Fibroblast of villous mesenchyme (primary cell): ENCODE data around the gene CDH13. TPM values are rescaled to one million over a fixed set of nuclear protein-coding genes. Genes with fewer than 3 reads are reported as not detected.
A peak's percentile ranks its signal among the peaks of the same experiment; 100 is the strongest.

ENCODE experiments used
- DNase-seq: peaks from one replicate; pipeline ENCODE4 v3.0.0-alpha.2; 2010; ENCODE audit warnings: low read depth
- H3K4me3 ChIP-seq: 2 replicates; pipeline ENCODE4 v1.5.1; 2011; ENCODE audit warnings: low read depth, mild to moderate bottlenecking, low read length
- total RNA-seq: library from RNA; depleted of rRNA; stranded (reverse); fragments of >200 nt; gene quantifications from 2 replicates; pipeline ENCODE4 v1.2.3, GENCODE V29; 2012
- TF ChIP-seq, protein P1 (sequence below): IDR thresholded peaks from 2 replicates; pipeline ENCODE4 v1.5.1; 2012; ENCODE audit warnings: low read depth, mild to moderate bottlenecking, low read length; ENCODE audit not compliant: insufficient read depth

The CDH13 gene
- total RNA-seq, 1 donor: 47.5 TPM

GRCh38 chr16:83220066-83220465, 593.3 kb downstream of the CDH13 start:
- DNase-seq: no peak
- TF ChIP-seq, protein P1, sequence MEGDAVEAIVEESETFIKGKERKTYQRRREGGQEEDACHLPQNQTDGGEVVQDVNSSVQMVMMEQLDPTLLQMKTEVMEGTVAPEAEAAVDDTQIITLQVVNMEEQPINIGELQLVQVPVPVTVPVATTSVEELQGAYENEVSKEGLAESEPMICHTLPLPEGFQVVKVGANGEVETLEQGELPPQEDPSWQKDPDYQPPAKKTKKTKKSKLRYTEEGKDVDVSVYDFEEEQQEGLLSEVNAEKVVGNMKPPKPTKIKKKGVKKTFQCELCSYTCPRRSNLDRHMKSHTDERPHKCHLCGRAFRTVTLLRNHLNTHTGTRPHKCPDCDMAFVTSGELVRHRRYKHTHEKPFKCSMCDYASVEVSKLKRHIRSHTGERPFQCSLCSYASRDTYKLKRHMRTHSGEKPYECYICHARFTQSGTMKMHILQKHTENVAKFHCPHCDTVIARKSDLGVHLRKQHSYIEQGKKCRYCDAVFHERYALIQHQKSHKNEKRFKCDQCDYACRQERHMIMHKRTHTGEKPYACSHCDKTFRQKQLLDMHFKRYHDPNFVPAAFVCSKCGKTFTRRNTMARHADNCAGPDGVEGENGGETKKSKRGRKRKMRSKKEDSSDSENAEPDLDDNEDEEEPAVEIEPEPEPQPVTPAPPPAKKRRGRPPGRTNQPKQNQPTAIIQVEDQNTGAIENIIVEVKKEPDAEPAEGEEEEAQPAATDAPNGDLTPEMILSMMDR: no peak

GRCh38 chr16:83224642-83225041, 597.9 kb downstream of the CDH13 start:
- TF ChIP-seq, protein P1: no peak
- DNase-seq: no peak
- no peak overlapping the region for H3K4me3 ChIP-seq

More at GRCh38 chr16:83220066-83220465, 593.3 kb downstream of the CDH13 start:
- no peak overlapping the region for H3K4me3 ChIP-seq

DNA sequence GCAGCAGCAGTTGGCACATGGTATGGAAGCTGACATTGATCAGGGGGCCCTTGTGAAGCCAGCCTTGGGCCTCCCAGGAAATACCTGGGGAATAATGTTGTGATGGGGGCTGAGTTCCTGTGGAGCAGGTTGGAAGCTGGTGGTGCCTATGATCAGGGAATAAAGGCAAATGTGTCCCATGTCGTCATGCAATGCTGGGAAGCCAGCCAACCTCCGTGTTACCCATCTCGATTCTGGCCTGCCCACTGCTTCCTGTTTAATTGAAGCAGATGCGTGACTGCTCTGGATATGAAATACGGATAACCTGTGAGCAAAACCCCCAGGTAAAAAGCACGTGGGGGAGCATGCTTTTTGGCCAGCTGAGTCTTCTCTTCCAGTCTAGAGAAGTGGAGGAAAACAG, 600.6 kb downstream of the CDH13 start:
- H3K4me3 ChIP-seq: no peak overlapping the region
- TF ChIP-seq, protein P1: no peak
- DNase-seq: no peak

GRCh38 chr16:83231729-83232128, 605.0 kb downstream of the CDH13 start:
- DNase-seq: no peak
- TF ChIP-seq, protein P1: no peak

DNA sequence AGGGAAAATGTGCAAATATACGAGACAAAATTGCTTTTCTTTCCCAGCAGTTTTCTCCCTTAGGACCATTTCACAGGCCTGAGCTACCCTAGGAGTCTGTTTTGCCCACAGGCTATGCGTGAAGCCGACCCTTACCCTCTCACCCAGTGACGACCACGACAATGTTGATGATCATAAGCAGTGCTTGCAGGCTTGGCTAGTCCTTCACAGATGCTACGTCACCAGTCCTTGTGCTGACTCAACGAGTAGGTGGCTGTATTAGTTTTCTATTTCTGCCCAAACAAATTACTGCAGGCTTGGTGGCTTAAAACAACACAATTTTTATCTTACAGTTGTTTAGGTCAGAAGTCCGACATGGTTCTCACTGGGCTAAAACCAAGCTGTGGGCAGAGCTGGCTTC, 606.4 kb downstream of the CDH13 start:
- DNase-seq: peak; percentile 46
- TF ChIP-seq, protein P1: no peak
- no peak overlapping the region for H3K4me3 ChIP-seq

More at GRCh38 chr16:83231729-83232128, 605.0 kb downstream of the CDH13 start:
- H3K4me3 ChIP-seq: no peak overlapping the region

DNA sequence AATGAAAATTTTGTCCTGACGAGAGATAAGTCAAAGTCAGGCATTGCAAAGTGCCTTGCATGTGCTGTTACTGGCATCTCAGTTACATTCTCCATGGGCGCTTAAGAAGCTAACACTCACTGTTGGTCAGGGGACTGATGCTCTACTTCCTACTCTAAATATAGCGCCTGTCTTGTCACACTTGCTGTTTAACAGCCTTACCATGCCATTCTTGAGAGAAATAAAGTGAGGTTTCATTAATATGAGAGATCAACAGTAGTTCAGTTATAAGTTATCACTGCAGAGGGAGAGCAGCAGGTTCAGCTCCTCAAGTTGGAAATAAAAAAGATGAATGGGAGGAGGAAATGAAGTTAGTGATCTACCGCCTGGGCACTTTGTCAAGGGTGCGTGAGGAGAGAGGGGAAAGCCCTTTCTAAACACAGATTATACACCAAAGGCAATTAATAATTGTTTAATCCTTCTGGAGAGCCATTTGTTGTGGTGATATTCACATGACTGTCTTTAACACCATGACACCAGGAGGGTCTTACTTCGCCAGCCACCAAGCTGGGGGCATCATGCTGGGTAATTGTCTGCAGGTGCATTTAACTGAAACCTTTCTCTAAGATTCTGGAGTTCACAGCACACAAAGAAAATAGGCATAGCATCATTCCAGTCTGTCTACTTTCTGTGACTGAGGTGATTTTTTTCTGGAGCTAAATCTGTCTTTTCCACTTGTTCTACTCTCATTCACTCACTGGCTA, 612.4 kb downstream of the CDH13 start:
- TF ChIP-seq, protein P1: no peak

More for the DNA sequence above, 612.4 kb downstream of the CDH13 start:
- DNase-seq: no peak
- H3K4me3 ChIP-seq: no peak overlapping the region
